Measurements from ENCODE around the gene KCNE3.

KCNE3 gene

GRCh38 chr11:74471037-74471436, 3.7 kb upstream of the KCNE3 start:
- DNase-seq = no peak

GRCh38 chr11:74470526-74470925, 3.2 kb upstream of the KCNE3 start:
- DNase-seq = no peak

GRCh38 chr11:74468936-74469335, 1.6 kb upstream of the KCNE3 start:
- DNase-seq = no peak

GRCh38 chr11:74468521-74468920, 1.2 kb upstream of the KCNE3 start:
- DNase-seq = no peak

GRCh38 chr11:74468058-74468457, 709 bp upstream of the KCNE3 start:
- DNase-seq = no peak

- DNase-seq = no peak
Measured at GRCh38 chr11:74465291-74465708, 2.0 kb downstream of the KCNE3 start.

- no peak for DNase-seq
Measured at GRCh38 chr11:74464746-74465145, 2.6 kb downstream of the KCNE3 start.

- no peak for DNase-seq
Measured at GRCh38 chr11:74463216-74463615, 4.1 kb downstream of the KCNE3 start.

- no peak for DNase-seq
Measured at GRCh38 chr11:74462631-74463030, 4.7 kb downstream of the KCNE3 start.

- peak; percentile 6 for DNase-seq
Measured at GRCh38 chr11:74462009-74462408, 5.3 kb downstream of the KCNE3 start.

- DNase-seq = no peak
Measured at GRCh38 chr11:74460481-74461154, 6.7 kb downstream of the KCNE3 start.

- DNase-seq = no peak
Measured at GRCh38 chr11:74460065-74460464, 7.3 kb downstream of the KCNE3 start.

GRCh38 chr11:74459584-74459983, 7.8 kb downstream of the KCNE3 start:
- DNase-seq = no peak

- no peak for DNase-seq
Measured at GRCh38 chr11:74457356-74457755, 10.0 kb downstream of the KCNE3 start.

- peak; percentile 51 for DNase-seq
Measured at GRCh38 chr11:74453373-74453975, 13.9 kb downstream of the KCNE3 start.

- no peak for DNase-seq
Measured at GRCh38 chr11:74452366-74452765, 15.0 kb downstream of the KCNE3 start.

- DNase-seq = no peak
Measured at GRCh38 chr11:74450318-74450717, 17.0 kb downstream of the KCNE3 start.

GRCh38 chr11:74449369-74449931, 17.9 kb downstream of the KCNE3 start:
- peak; percentile 72 for DNase-seq

GRCh38 chr11:74447720-74448119, 19.6 kb downstream of the KCNE3 start:
- DNase-seq = no peak

- no peak for DNase-seq
Measured at GRCh38 chr11:74446532-74446938, 20.8 kb downstream of the KCNE3 start.

- DNase-seq = no peak
Measured at GRCh38 chr11:74444173-74444826, 23.0 kb downstream of the KCNE3 start.

GRCh38 chr11:74443071-74443864, 24.1 kb downstream of the KCNE3 start:
- DNase-seq = no peak

GRCh38 chr11:74442636-74443035, 24.7 kb downstream of the KCNE3 start:
- DNase-seq = no peak
